ENCODE measurements around the gene MBD6. TPM values are rescaled to one million over a fixed set of nuclear protein-coding genes. Genes with fewer than 3 reads are reported as not detected.
A peak's percentile ranks its signal among the peaks of the same experiment; 100 is the strongest.

The MBD6 gene
- total and polyA plus RNA-seq, 11 donors: 11.4 to 43.3 (median 28.7) TPM

- Histone ChIP-seq H3K4me3 (peak overlapping the region in 11 of 12 donors; percentile 6 to 68 (median 40)), H3K4me1 (peaks cover 0 to 57% (median 15%) of the 10 kb centered on the region in 12 donors), H3K36me3 (peaks cover 0 to 40% (median 0%) of the 10 kb centered on the region in 9 donors), H3K9me3 (no peaks in the 10 kb centered on the region), H3K27me3 (peaks cover 14 to 63% (median 37%) of the 10 kb centered on the region in 9 donors), H3K27ac (peak overlapping the region in 4 of 12 donors; percentile 18 to 94 (median 54))
- DNase-seq (no peak), ATAC-seq (peak in 1 of 4 donors; percentile 7)
- no peak for TF ChIP-seq POLR2A (IDR thresholded peaks at IDR 0.05)
- TF ChIP-seq CTCF (IDR thresholded peaks at IDR 0.05): peak in 1 of 12 donors; percentile 35
- intact Hi-C loops (cut with DNase I): no loop called here
- 19 to 58% (median 25%) methylated on average over 10 to 29 of the region's 29 CpGs for WGBS, 4 donors
Observed at GRCh38 chr12:57476162-57476992, 46.2 kb upstream of the MBD6 start.

DNA sequence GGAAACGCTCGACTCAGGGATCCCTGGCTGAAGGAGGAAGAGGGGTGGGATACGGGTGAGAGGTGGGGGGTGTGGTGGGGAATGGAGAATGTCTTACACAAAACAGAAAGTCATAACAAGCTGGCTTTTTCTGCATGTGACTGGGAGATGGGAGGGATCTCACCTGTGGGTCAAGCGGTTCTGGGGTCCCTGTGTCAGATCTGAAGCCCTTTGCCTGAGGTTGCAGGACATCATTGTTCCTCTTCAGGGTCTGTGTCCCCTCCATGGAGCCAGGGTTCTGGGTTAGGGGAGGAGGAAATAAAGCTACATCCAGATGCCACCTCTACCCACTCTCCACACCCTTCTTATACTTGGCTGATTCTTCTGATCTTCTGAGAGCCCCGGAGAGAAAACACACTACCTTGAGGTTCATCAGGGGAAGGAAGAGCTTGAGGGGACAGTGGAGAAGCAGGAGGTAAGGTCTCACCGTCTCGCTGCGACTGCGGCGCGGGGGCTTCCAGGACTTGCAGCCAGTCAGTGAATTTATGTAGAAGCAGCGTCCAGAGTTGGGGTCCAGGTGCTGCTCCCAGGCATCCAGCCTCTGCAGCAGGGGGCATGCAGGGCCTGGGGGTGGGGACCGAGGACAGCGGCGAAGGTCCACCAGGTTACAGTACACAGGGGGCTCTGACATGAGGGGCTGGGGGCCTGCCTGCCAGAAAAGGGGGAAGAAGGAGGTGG, 45.5 kb upstream of the MBD6 start:
- intact Hi-C loops (cut with DNase I): no loop called here
- H3K27me3 ChIP-seq: peaks cover 14 to 63% (median 35%) of the 10 kb centered on the region in 9 donors
- WGBS, 4 donors: 76 to 92% (median 85%) methylated on average over 15 of the region's 15 CpGs
- peaks cover 0 to 32% (median 0%) of the 10 kb centered on the region in 9 donors for H3K36me3 ChIP-seq
- H3K9me3 ChIP-seq: no peaks in the 10 kb centered on the region
- peak overlapping the region in 10 of 12 donors; percentile 8 to 68 (median 40) for H3K4me3 ChIP-seq
- no peak for ATAC-seq
- H3K27ac ChIP-seq: peak overlapping the region in 8 of 12 donors; percentile 18 to 94 (median 39)
- TF ChIP-seq POLR2A (IDR thresholded peaks at IDR 0.05) (no peak), CTCF (IDR thresholded peaks at IDR 0.05) (no peak)
- DNase-seq: no peak
- peaks cover 0 to 57% (median 15%) of the 10 kb centered on the region in 12 donors for H3K4me1 ChIP-seq

DNA sequence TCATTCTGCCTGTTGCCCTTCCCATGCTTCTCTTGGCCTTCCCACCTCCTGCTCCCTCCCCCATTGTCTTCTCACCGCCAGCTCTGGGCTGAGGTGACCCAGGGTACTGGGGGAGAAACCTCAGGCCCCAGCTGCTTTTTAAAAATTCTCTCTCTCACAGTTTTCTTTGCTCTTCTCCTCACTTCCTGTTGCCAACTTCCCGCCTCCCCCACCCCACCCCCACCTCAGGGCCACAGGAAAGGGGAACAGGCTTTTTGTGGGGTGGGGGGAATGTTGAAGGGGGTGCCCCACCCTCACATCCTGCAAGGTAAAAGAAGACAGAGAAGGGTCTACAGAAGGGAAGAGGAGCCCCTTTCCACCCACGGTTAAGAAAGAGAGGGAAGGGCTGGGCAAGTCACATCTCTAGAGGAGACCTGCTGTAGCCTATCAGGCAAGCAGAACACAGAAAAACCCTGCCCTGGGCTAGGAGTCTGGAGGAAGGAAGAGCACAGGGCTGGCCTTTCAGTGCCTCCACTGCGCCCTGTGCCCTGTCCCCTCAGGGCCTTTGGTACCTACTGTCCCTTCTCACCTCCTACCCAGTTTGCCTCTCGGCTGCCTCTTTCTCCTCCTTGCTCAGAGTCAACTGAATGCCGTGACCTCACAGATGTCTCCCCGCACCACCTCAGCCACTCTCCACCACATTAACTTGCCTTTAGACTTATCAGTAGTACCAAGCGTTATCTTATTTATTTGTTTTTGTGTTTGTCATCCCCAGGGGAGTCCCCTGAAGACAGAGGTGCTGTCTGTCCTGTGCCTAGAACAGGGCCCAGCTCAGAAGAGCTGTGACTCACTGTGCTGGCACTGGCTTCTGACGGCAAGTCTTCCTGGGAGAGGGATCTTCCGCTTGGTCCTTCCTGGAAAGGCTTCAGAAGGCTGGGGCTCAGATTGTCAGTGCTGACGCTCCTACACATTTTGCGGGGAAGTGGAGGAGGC, 44.6 kb upstream of the MBD6 start:
- peaks cover 0 to 57% (median 15%) of the 10 kb centered on the region in 12 donors for H3K4me1 ChIP-seq
- no peaks in the 10 kb centered on the region for H3K9me3 ChIP-seq
- 66 to 71% (median 68%) methylated on average over 12 of the region's 12 CpGs for WGBS, 4 donors
- intact Hi-C loops (cut with DNase I): no loop called here
- H3K4me3 ChIP-seq: peak overlapping the region in 10 of 12 donors; percentile 8 to 68 (median 40)
- DNase-seq: peak in 1 of 5 donors; percentile 31
- H3K36me3 ChIP-seq: peaks cover 0 to 23% (median 0%) of the 10 kb centered on the region in 9 donors
- ATAC-seq: peak in 3 of 4 donors; percentile 35 to 46 (median 42)
- H3K27me3 ChIP-seq: peaks cover 14 to 57% (median 32%) of the 10 kb centered on the region in 9 donors
- TF ChIP-seq POLR2A (IDR thresholded peaks at IDR 0.05) (no peak), CTCF (IDR thresholded peaks at IDR 0.05) (no peak)
- peak overlapping the region in 11 of 12 donors; percentile 7 to 94 (median 35) for H3K27ac ChIP-seq

All from heart left ventricle (tissue), 16 donors.